ENCODE data around the gene NLRP1. TPM values are rescaled to one million over a fixed set of nuclear protein-coding genes. Genes with fewer than 3 reads are reported as not detected.

The NLRP1 gene
- total RNA-seq (2014; rRNA removed; shearing (Covaris generic)): 18.3 and 23.5 TPM in 2 replicates

GRCh38 chr17:5584383-5585286 is at the start of gene NLRP1:
TSS of gene NLRP1 (minus strand) at chr17:5584509. CDS start at chr17:5583957, 552 bp downstream.
- DNase-seq (ENCODE audit: low read depth): peak; percentile 94

- DNase-seq (ENCODE audit: low read depth): no peak
Measured at GRCh38 chr17:5631958-5632590, 47.8 kb upstream of the NLRP1 start.

GRCh38 chr17:5630434-5630833 is 46.1 kb upstream of the NLRP1 start:
- DNase-seq (ENCODE audit: low read depth): no peak

GRCh38 chr17:5629128-5629527 is 44.8 kb upstream of the NLRP1 start:
- no peak for DNase-seq (ENCODE audit: low read depth)

GRCh38 chr17:5628262-5628661 is 44.0 kb upstream of the NLRP1 start:
- no peak for DNase-seq (ENCODE audit: low read depth)

- DNase-seq (ENCODE audit: low read depth): no peak
Measured at GRCh38 chr17:5624211-5624610, 39.9 kb upstream of the NLRP1 start.

- DNase-seq (ENCODE audit: low read depth): no peak
Measured at GRCh38 chr17:5621729-5622128, 37.4 kb upstream of the NLRP1 start.

GRCh38 chr17:5621026-5621425 is 36.7 kb upstream of the NLRP1 start:
- no peak for DNase-seq (ENCODE audit: low read depth)

GRCh38 chr17:5619088-5619740 is 34.9 kb upstream of the NLRP1 start:
- DNase-seq (ENCODE audit: low read depth): peak; percentile 39

GRCh38 chr17:5618476-5618875 is 34.2 kb upstream of the NLRP1 start:
- DNase-seq (ENCODE audit: low read depth): peak; percentile 34

- DNase-seq (ENCODE audit: low read depth): no peak
Measured at GRCh38 chr17:5615476-5615875, 31.2 kb upstream of the NLRP1 start.

- DNase-seq (ENCODE audit: low read depth): peak; percentile 37
Measured at GRCh38 chr17:5610956-5611355, 26.6 kb upstream of the NLRP1 start.

- DNase-seq (ENCODE audit: low read depth): no peak
Measured at GRCh38 chr17:5608399-5609112, 24.2 kb upstream of the NLRP1 start.

- DNase-seq (ENCODE audit: low read depth): no peak
Measured at GRCh38 chr17:5607946-5608345, 23.6 kb upstream of the NLRP1 start.

GRCh38 chr17:5605452-5605851 is 21.1 kb upstream of the NLRP1 start:
- DNase-seq (ENCODE audit: low read depth): no peak

GRCh38 chr17:5600041-5600440 is 15.7 kb upstream of the NLRP1 start:
- DNase-seq (ENCODE audit: low read depth): no peak

- DNase-seq (ENCODE audit: low read depth): no peak
Measured at GRCh38 chr17:5598457-5598856, 14.1 kb upstream of the NLRP1 start.

- DNase-seq (ENCODE audit: low read depth): no peak
Measured at GRCh38 chr17:5596421-5596820, 12.1 kb upstream of the NLRP1 start.

- no peak for DNase-seq (ENCODE audit: low read depth)
Measured at GRCh38 chr17:5595831-5596230, 11.5 kb upstream of the NLRP1 start.

- DNase-seq (ENCODE audit: low read depth): peak; percentile 59
Measured at GRCh38 chr17:5592382-5592781, 8.1 kb upstream of the NLRP1 start.

- no peak for DNase-seq (ENCODE audit: low read depth)
Measured at GRCh38 chr17:5591966-5592365, 7.7 kb upstream of the NLRP1 start.

GRCh38 chr17:5588584-5588983 is 4.3 kb upstream of the NLRP1 start:
- DNase-seq (ENCODE audit: low read depth): no peak

Measured in M059J (cell line).